Measurements from ENCODE around the gene EML2. TPM values are rescaled to one million over a fixed set of nuclear protein-coding genes. Genes with fewer than 3 reads are reported as not detected.

Gene EML2
- total and polyA plus RNA-seq, 7 donors, result 6.2 to 31.1 (median 10.4) TPM

DNA sequence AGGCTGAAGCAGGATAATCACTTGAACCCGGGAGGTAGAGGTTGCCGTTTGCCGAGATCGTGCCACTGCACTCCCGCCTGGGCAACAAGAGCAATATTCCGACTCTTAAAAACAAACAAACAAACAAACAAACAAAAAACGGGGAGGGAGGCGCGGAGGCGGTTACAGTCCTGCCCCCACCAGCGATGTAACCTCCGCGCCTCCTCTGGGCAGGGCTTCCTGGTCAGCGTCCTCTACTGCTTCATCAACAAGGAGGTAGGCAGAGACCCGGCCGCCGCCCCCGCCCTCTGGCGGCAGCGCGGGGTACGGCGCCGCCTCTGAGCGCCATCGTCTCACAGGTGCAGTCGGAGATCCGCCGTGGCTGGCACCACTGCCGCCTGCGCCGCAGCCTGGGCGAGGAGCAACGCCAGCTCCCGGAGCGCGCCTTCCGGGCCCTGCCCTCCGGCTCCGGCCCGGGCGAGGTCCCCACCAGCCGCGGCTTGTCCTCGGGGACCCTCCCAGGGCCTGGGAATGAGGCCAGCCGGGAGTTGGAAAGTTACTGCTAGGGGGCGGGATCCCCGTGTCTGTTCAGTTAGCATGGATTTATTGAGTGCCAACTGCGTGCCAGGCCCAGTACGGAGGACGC lies 42.3 kb upstream of the EML2 start:
- Histone ChIP-seq H3K27me3 (ENCODE audit: insufficient read depth in 3 of 3, low read length in 2 of 3) (peaks cover 0 to 31% (median 19%) of the 10 kb centered on the region in 3 donors), H3K36me3 (ENCODE audit: insufficient read depth in 1 of 2, low read depth in 1 of 2) (peaks cover 5 to 30% of the 10 kb centered on the region in 2 donors), H3K4me1 (peaks cover 4% of the 10 kb centered on the region), H3K27ac (peak overlapping the region; percentile 69), H3K4me3 (peak overlapping the region; percentile 62), H3K9me3 (no peaks in the 10 kb centered on the region)
- 1 to 2% (median 2%) methylated on average over 42 to 51 of the region's 51 CpGs for WGBS, 3 donors
- ATAC-seq (peak; percentile 93 to 96 (median 96)), DNase-seq (peak; percentile 83 to 90)
- intact Hi-C loops (cut with DNase I), result no loop called here
- TF ChIP-seq, protein P1, sequence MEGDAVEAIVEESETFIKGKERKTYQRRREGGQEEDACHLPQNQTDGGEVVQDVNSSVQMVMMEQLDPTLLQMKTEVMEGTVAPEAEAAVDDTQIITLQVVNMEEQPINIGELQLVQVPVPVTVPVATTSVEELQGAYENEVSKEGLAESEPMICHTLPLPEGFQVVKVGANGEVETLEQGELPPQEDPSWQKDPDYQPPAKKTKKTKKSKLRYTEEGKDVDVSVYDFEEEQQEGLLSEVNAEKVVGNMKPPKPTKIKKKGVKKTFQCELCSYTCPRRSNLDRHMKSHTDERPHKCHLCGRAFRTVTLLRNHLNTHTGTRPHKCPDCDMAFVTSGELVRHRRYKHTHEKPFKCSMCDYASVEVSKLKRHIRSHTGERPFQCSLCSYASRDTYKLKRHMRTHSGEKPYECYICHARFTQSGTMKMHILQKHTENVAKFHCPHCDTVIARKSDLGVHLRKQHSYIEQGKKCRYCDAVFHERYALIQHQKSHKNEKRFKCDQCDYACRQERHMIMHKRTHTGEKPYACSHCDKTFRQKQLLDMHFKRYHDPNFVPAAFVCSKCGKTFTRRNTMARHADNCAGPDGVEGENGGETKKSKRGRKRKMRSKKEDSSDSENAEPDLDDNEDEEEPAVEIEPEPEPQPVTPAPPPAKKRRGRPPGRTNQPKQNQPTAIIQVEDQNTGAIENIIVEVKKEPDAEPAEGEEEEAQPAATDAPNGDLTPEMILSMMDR (IDR thresholded peaks at IDR 0.05), result peak; percentile 97

DNA sequence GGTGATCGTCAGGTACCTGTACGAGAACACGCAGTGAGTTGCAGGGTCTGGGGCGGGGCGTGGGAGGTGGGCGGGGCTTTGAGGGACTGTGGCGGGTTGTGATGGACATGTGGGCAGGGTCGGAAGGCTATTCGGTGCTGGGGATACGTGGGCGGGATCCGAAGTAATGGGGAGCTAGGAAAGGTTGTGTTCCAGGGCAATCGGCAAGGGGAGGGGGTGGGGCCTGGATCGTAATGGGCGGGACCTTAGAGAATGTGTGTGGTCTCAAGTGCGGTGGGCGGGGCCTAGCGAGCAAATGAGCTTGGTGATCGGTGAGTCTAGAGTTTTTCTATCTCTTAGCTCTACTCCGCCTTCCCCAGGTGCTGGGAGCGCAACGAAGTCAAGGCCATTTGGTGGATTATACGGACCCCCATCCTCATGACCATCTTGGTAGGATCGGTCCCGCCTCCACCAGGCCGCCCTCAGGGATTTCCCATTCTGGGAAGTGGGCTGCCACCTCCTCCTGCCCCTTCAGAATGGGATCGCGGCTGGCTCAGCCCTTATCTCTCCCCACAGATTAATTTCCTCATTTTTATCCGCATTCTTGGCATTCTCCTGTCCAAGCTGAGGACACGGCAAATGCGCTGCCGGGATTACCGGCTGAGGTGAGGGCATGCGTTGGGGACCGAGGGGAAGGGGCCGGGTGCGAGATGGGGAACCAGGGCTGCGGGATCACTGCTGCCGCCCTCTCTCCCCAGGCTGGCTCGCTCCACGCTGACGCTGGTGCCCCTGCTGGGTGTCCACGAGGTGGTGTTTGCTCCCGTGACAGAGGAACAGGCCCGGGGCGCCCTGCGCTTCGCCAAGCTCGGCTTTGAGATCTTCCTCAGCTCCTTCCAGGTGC lies 38.4 kb upstream of the EML2 start:
- WGBS, 3 donors, result 2 to 4% (median 3%) methylated on average over 45 to 49 of the region's 49 CpGs
- peaks cover 0 to 54% (median 19%) of the 10 kb centered on the region in 3 donors for H3K27me3 ChIP-seq (ENCODE audit: insufficient read depth in 3 of 3, low read length in 2 of 3)
- H3K4me1 ChIP-seq, result peaks cover 4% of the 10 kb centered on the region
- intact Hi-C loops (cut with DNase I), result no loop called here
- DNase-seq (peak; percentile 64), ATAC-seq (peak in 3 of 4 donors; percentile 16 to 26 (median 17))
- TF ChIP-seq, protein P1 (IDR thresholded peaks at IDR 0.05), result no peak
- peak overlapping the region; percentile 43 for H3K4me3 ChIP-seq
- no peaks in the 10 kb centered on the region for H3K9me3 ChIP-seq
- no peak overlapping the region for H3K27ac ChIP-seq
- no peaks in the 10 kb centered on the region for H3K36me3 ChIP-seq (ENCODE audit: insufficient read depth in 1 of 2, low read depth in 1 of 2)

DNA sequence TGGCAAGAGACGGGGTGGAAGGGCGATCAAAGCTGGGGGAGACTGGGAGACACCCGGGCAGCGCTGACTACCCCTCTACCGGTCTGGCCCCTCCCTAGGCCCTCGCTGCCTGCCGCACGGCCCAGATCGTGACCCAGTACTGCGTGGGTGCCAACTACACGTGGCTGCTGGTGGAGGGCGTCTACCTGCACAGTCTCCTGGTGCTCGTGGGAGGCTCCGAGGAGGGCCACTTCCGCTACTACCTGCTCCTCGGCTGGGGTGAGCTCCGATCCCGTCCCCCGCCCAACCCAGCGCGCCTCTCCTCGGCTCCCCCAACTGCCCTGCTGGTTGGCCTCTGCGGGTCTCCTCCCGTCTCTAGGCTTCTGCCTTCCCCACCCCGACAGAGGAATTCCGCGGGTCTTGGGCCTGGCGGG lies 37.7 kb upstream of the EML2 start:
- peaks cover 0 to 61% (median 19%) of the 10 kb centered on the region in 3 donors for H3K27me3 ChIP-seq (ENCODE audit: insufficient read depth in 3 of 3, low read length in 2 of 3)
- 6 to 7% (median 7%) methylated on average over 25 to 28 of the region's 28 CpGs for WGBS, 3 donors
- no peak overlapping the region for H3K27ac ChIP-seq
- no peaks in the 10 kb centered on the region for H3K36me3 ChIP-seq (ENCODE audit: insufficient read depth in 1 of 2, low read depth in 1 of 2)
- ATAC-seq (no peak), DNase-seq (no peak)
- peaks cover 4% of the 10 kb centered on the region for H3K4me1 ChIP-seq
- TF ChIP-seq, protein P1 (IDR thresholded peaks at IDR 0.05), result no peak
- H3K4me3 ChIP-seq, result peak overlapping the region; percentile 43
- no peaks in the 10 kb centered on the region for H3K9me3 ChIP-seq
- intact Hi-C loops (cut with DNase I), result no loop called here

DNA sequence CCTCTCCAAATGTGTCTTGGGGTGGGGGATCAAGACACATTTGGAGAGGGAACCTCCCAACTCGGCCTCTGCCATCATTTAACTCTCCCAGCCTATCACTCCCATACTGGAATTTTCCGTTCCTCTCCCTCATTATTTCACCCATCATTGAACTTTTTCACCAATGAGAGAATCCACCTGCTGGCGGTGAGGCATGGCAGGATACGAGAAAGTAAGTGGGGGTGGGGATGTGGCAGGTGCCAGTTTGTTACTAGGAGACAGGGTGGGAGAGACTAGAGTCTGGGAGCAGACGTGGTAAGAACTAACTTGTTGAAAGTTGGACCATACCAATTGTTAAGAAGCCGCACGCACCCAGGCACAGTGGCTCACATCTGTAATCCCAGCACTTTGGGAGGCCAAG lies 35.7 kb upstream of the EML2 start:
- no peaks in the 10 kb centered on the region for H3K9me3 ChIP-seq
- 58 to 69% (median 59%) methylated on average over 7 of the region's 7 CpGs for WGBS, 3 donors
- H3K4me3 ChIP-seq, result no peak overlapping the region
- ATAC-seq (no peak), DNase-seq (no peak)
- peaks cover 0 to 81% (median 26%) of the 10 kb centered on the region in 3 donors for H3K27me3 ChIP-seq (ENCODE audit: insufficient read depth in 3 of 3, low read length in 2 of 3)
- peaks cover 4% of the 10 kb centered on the region for H3K4me1 ChIP-seq
- H3K27ac ChIP-seq, result no peak overlapping the region
- intact Hi-C loops (cut with DNase I), result no loop called here
- TF ChIP-seq, protein P1 (IDR thresholded peaks at IDR 0.05), result no peak
- no peaks in the 10 kb centered on the region for H3K36me3 ChIP-seq (ENCODE audit: insufficient read depth in 1 of 2, low read depth in 1 of 2)
